HG03520 (cell line): ENCODE data around the gene GANAB.
A peak's percentile ranks its signal among the peaks of the same experiment; 100 is the strongest.
"Not testable (repeated sequence)": the region's sequence is repeated elsewhere in the genome, so short reads cannot be mapped to it uniquely, and the experiment has no call there.

ENCODE experiments used
- ATAC-seq: cut with Tn5 transposase; IDR thresholded peaks from one replicate; pipeline ENCODE4 v1.9.1; 2021; ENCODE audit warnings: mild to moderate bottlenecking, moderate library complexity; ENCODE audit not compliant: unreplicated experiment

The GANAB gene

DNA sequence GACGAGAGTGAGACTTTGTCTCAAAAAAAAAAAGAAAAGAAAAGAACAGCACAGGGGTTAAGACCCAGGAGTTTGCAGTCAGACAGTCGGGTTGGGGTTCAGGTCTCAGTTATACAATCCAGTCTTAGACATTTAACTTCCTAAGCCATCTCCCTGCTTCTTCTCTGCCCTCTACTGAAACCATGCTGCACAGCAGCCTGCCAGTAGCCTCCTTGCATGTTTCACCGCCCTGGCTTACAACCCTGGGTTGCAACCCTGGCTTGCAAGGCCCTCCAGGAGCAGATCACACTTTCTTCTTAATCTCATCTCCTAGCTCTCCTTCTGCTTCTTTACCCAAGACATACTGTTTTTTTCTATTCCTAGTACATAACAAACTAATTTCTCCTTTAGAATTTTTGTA lies 18.7 kb downstream of the GANAB start:
- no peak for ATAC-seq

DNA sequence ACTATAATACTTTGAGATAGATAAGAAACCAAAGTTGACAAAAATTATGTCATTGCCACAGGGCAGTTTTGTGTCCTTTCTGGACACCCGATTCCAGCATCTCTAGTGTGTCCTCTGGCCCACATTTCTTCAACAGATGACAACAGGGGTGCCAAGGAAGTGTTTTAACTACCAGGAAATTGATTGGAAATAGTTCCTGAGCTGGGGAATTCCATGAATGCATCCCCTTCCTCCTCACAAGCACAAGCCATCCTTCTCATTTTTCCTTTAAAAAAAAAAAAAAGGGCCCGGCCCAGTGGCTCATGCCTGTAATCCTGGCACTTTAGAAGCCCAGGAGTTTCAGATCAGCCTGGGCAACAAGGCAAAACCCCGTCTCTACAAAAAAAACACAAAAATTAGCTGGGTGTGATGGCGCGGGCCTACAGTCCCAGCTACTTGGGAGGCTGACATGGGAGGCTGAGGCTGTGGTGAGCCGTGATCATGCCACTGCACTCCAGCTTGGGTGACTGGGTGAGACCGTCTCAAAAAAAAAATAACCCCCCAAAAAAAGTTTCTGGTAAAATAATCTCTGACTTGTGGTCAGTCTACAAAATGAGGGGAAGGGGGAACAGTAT lies 23.8 kb downstream of the GANAB start:
- no peak for ATAC-seq

DNA sequence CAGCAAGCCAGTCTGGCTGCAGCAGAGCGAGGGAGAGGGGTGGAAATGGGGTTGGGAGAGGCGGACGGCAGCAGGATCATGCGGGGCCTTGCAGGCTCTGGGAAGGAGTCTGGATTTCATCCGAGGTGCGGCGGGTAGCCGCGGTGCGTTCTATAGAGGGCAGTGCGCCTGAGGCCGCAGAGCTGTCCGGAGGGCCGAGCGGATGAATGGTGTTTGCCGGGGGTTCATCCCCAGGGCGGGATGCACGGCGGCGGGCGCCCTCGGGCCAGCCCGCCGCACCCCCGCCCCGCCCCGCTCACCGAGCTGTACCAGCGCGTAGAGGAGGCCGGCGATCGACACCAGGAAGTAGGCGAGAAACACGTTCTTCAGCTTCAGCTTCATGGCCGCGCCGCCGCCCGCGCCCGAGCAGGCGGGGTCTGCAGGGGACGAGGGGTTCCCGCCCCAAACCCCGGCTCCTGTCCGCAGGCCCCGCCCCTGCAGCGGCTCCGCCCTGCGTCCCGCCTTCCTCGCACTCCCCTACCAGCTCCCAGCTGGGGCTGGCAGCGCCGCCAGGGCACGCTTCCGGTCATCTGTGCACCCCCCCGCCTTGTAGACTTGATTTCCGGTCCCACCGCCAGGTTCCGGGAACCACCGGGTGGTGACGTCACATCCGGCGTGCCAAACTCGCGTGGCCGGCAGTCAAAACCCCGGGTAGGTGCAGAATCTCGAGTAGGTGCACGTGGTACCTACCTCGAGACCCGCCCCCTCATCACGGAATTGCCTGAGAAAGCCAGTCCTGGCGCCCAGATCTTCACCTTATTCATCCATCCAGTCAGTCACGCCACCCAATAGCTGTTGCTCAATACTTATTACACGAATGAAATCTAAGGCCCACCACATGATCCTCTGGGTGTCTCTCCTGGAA lies 24.6 kb downstream of the GANAB start, which contains the start of gene B3GAT3:
B3GAT3 (minus strand) TSS at position 420 of the 904 bp plus-strand sequence; CDS start at position 381, 39 bp downstream.
- peak; percentile 87 for ATAC-seq

DNA sequence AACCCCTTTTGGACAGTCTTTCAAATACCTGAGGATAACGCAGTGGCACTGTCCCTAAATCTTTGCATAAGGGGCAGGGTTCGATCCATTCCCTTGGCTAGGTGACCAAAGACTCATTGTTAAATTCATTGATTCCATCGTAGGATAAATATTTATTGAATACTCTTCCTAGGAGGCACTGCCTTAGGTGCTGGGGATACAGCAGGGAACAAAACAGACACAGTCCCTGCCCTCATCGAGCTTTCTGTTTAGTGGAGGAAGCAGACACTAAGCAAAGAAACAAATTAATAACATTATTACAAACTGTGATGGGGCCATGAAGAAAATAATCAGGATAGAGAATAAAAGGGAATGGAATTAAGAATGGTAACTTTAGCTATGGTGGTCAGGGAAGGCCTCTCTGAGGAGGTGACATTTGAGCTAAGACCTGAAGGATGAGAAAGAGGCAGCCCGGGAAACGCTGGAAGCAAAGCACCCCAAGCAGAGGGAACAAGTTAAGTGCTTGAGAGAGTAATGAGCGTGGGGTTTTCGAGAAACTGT lies 25.3 kb downstream of the GANAB start:
- no peak for ATAC-seq

DNA sequence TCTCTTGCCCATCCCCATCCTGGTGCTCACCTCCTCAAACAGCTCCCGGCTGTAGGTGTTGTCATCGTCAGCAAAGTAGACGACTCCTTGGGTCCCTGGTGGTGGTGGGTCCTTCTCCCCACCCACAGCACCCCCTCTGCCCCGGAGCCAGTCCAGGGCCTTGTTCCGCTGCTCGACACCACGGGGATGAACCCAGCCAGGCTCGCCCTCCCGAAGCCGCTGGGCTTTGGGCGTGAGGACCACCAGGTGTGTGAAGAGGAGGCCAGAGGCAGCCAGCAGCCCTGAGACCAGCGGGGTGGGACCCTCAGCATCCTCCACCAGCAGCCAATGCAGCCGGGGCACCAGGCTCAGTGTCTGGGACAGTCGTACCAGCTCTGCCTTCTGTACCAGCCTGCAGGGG lies 29.5 kb downstream of the GANAB start:
- ATAC-seq: not testable (repeated sequence)

DNA sequence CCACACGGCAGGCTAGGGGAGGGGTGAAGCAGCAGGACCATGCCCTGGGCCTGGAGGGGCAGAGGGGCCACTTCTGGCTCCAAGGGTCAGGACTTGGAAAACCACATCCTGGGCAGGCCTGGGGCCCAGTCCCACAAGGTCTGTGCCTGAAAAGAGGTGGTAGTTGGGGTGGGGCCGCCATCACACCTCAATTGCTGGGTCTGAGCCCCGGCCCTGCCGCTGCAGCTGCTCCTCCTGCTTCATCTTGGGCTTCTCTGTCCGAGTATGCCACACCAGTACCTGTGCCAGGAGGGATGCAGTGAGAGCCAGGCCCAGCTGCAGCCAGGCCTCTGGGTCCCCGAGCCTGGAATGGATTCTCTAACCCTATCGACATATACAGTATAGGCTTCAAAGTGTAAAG lies 30.9 kb downstream of the GANAB start:
- ATAC-seq: no peak

DNA sequence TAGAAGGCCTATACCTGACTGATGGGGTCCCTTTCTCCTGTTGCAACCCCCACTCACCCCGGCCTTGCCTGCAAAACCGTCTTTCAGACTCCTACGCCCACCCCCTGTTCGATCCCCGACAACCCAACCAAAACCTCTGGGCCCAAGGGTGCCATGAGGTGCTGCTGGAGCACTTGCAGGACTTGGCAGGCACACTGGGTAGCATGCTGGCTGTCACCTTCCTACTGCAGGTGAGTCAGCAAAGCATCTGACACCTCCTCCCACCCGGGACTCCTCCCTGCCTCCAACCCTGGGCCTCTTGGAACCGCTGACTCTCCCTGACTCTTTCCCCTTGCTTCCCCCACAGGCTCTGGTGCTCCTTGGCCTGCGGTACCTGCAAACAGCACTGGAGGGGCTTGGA lies 32.1 kb downstream of the GANAB start:
- no peak for ATAC-seq

DNA sequence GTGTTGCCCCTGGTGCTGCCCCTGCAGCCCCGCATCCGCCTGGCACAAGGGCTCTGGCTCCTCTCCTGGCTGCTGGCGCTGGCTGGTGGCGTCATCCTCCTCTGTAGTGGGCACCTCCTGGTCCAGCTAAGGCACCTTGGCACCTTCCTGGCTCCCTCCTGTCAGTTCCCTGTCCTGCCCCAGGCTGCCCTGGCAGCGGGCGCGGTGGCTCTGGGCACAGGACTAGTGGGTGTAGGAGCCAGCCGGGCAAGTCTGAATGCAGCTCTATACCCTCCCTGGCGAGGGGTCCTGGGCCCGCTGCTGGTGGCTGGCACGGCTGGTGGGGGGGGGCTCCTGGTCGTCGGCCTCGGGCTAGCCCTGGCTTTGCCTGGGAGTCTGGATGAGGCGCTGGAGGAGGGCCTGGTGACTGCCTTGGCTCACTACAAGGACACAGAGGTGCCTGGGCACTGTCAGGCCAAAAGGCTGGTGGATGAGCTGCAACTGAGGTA lies 33.1 kb downstream of the GANAB start:
- ATAC-seq: no peak

DNA sequence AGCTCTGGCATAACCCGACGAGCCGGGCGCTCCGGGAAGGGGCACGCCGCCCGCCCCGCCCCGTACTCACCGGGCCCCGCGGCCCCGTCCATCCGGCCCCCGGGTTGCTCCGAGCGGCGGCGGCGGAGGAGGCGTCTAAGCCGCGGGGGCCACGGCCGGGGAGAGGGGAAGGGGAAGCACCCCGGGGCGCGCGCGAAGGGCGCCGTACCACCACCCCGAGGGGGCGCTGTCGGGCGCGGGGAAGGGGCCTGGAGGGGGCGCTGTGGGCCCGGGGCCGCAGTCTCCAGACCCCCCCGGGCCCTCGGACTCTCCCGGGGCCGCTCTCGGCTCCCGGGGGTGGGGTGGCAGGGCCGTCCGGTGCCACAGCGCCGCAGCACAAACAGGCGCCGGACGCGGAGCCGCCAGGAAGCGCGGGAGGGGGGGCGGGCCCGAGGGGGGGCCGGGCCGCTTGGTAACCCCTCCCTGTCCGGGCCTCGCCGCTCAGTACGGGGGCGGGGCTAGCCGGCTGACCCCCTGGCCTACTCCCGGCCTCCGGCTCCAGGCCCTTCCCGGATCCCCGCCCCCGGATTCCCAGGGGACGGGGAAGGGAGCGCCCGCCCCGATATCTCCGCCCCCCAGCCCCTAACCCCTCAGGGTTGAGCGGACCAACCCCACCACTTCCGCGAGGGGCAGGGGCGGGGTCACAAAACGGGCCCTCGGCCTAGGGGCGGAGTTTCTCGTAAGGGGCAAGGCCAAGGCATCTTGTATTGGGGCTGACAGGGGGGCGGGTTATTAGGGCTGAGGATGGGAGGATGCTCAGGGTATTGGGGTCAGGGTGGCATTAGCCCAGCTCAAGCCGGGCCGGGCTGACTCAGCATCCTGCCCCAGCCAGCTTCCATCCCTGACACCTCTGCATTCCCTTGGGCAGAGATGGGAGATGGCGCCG lies 33.8 kb downstream of the GANAB start, which contains the start of the genes EML3 and ROM1:
EML3 (minus strand) TSS at position 410 of the 925 bp plus-strand sequence; CDS start at position 92, 318 bp downstream.
ROM1 (plus strand) TSS at position 892 of the 925 bp plus-strand sequence; CDS start at position 917, 25 bp downstream.
- ATAC-seq: peak; percentile 61

DNA sequence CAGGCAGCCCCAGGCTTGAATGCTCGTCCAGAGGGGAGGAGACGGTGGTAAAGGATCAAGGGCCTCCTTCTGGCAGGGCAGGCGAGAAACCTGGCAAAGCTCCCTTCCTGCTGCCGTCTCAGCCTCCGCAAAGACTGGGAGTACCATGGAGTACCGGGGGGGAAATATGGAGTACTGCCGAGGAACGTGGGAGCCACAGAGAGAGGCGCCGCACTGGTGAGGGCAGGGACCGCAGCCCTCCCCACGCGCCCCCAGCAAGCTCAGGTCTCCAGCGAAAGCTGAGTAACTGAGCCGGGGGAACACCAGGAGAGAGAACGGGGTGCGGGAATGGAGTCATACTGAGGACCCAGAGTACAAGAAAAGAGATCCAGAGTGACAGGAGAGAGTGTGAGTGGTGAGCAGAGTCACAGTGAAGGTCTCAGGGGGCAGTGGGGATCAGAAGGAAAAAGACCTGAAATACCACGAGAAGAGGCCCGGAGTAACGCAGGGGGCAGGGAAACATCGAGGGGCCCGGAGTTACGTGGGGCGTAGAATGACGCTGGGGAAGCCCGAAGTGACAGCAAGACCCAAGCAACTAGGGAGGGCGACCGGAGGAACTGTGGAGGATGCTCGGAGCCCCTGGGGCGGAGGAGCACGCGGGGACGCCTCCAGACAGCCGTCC lies 34.6 kb downstream of the GANAB start:
- no peak for ATAC-seq

DNA sequence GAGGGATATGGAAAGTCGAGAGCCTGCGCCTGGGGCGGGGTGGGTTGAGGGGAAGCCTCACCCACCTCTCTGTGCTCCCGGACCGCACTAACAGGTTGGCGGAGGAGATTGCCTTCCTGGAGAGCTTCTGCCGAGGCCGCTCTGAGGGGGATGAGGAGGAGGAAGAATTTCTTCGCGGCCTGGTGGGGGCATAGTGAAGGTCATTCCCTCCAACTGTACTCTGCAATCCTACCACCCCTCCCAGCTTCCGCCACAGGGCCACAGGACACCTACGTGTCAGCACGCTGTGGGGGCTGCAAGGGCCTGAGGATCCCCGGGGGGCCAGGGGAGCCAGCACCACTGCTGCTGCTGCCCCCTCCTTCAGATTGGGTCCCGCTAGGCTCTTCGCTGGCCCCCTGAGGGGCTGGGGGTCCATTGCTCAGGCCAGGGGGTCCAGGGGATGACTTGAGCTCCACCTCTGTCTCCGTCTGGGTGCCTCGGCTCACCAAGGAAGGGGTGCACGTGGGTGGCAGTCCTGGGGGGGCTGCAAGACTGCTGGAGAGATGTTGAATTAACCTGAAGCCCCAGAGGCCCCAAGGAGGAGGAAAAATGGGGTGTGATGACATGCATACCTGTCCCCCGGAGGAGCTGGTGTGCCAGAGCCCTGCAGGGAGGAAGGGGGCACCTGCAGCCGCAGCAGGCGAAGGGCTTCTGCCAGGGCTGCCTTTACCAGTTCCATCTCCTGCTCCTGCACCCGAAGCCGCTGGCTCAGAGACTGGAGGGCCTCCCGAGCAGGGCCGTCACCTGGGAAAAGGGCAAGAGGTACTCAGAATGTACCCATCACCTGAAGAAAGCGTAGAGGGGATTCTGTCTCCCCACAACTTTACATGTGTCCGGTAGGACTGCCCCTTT lies 35.4 kb downstream of the GANAB start:
- no peak for ATAC-seq

DNA sequence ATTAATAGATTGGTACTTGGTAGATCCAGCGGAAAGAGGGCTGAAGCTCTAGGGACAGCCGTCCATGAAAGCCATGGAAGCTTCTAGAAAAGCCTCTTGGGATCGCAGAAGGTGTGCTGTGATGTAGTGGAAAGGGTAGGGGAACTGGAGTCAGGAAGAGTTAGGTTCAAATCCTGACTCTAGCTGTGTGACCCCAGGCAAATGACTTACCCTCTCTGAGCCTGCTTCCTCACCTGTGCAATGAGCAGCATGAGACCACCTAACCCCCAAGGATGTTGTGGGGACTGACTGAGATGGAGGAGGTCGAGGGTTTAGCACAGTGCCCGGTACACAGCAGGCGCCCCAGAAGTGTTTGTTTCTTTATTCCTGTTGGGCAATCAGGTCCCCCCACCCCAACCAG lies 36.0 kb downstream of the GANAB start:
- no peak for ATAC-seq

DNA sequence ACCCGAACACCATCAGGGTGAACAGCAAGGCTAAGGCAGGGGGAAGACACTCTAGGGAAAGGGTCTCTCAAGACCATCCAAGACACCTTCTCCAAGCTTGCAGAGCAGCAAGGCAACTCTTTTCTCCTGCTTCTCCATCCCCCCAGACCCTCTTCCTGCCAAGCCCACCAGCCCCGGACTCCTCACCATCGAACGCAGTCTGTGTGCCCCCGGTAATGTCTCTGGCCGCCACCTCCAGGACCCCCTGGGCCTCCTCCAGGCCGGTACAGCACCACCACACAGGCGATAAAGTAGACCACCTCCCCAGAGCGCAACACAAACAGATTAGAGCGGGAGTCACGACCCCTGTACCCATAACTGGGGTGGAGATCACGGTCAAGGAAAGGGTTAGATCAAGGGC lies 37.6 kb downstream of the GANAB start:
- ATAC-seq: no peak

DNA sequence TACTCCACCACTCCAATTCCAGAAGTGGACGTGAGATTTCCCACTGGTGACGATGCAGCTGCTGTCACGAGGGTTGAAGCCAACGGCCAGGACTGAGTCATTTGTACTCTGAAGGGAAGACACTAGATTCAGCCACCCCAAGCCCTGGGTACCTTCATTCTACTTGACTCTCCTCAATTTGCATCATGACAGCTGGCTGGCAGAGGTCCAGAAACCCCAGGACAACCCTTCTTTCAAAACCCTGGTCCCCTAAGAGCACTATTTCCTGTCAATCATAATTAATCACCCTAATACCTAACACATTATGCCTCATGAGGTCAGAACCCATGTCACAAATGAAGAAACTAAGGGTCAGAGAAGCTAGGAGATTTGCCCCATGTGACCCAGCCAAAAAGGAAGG lies 38.7 kb downstream of the GANAB start:
- ATAC-seq: no peak

DNA sequence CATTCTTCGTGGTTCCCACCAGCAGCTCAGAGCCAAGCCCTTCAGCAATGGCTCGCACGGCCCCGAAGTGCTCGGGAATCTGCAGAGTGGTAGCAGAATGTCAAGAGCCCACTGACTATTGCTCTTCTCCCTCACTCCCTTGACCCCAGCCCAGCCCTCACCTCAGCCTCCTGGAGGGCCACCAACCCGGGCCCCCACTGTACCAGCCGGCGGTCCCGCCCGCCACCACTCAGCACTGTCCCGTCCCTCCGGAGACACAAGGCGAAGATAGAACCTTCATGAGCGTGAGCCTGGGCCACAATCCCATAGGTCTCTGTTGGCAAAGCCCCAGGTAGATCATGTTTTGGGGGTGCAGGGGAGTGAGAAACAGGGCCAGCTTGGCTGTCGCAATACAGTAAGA lies 40.5 kb downstream of the GANAB start:
- no peak for ATAC-seq

DNA sequence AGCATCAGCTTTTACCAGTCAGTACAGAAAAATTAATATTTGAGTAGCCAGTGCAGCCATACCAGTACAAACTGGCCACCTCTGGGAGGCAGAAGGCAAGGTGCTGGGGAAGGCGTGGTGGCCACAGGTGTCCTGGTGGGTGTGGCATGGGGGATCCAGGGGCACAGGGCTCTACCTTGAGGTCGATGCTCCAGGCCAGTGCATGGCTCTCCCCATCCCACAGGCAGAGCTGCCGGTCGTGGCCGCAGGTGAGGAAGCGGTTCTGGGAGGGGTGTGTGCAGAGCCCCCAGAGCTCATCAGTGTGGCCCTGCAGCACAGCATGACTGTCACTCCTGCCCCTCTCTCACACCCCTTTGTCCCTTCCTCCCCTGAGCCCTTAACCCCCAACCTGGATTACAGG lies 40.9 kb downstream of the GANAB start:
- ATAC-seq: no peak

DNA sequence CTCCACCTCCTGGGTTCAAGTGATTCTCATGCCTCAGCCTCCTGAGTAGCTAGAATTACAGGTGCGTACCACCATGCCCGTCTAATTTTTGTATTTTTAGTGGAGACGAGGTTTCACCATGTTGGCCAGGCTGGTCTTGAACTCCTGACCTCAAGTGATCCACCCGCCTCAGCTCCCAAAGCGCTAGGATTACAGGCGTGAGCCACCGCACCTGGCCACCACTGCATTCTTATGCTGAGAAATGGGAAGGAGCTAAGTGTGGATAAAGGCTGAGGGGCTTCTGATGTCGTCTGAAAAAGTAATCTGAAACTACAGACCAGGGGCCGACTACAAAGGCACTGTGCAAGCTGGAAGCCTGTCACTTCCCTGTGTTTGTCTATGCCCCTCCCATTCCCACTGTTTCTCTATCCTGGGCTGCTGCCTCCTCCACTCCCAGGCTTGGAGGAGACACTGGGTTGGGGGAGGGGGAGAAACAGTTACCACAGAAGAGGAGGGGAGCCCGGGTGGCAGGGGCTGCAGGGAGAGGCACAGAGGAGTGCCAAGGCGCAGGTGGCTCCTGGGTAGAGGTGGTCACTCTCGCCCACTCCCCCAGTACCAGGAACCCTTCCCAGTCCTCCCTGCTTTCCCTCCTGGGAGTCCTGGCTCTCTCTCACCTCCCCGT lies 41.8 kb downstream of the GANAB start:
- ATAC-seq: no peak

DNA sequence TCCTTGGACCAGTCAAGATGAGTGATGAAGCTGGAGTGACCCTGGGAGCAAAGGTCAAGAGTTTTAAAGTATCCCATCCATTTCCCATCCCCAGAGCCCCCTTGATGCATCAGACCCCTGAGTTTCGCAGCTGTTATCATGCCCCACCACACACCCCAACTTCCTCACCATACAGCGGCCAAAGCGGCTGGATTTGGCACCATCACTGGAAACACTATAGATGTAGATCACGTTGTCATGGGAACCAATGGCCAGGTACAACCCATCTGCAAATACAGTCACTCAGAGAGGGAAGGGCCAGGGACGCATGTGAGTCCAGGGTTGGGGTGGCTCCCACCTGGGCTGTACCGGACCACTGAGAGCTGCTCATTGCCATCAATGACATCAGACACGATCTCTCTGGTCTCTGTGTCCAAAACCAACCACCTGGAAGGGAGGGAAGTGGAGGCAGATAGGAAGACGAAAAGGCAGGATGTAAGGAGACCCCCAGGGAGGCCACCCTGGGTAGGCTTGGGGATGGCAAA lies 42.6 kb downstream of the GANAB start:
- no peak for ATAC-seq
